K562 (cell line): ENCODE data around the gene ACTL9. TPM values are rescaled to one million over a fixed set of nuclear protein-coding genes. Genes with fewer than 3 reads are reported as not detected.
"Not testable (repeated sequence)": the region's sequence is repeated elsewhere in the genome, so short reads cannot be mapped to it uniquely, and the experiment has no call there.

Experiments used
- ATAC-seq: fragments of 200-7000 bp; cut with Tn5 transposase; 3 replicates; pipeline ENCODE4 v1.9.1; 2020; ENCODE audit warnings: moderate library complexity
- BruUV-seq: library from RNA; stranded (reverse); fragments of 400-500 nt; replicated peaks from 2 replicates; lab custom pipeline; 2021; lab: Mats Ljungman, UMichigan
- CTCF ChIA-PET: fragments of 300-600 bp; formaldehyde crosslinking; extraction: SDS; loops from one replicate; lab custom pipeline; 2021; ENCODE audit warnings: low intra/inter-chr PET ratio; lab: Yijun Ruan, JAX
- POLR2A ChIA-PET: fragments of 300-600, 350-650 bp; sonication (Branson Sonifier 250); formaldehyde crosslinking; extraction: SDS; loops from one replicate; lab custom pipeline; 2021; ENCODE audit warnings: antibody characterized with exemption, inconsistent platforms; lab: Yijun Ruan, JAX
- DNase-seq, 4 experiments: peaks; one replicate each; pipeline versions ENCODE4 v3.0.0 to v3.0.0-alpha.2; 2011 to 2018; ENCODE audit warnings: low spot score in 3 of 4, mixed read lengths in 3 of 4; ENCODE audit errors: extremely low read depth in 1 of 4
- FAIRE-seq: peaks from 2 replicates; lab custom pipeline; 2011; peaks lifted over from hg19 to GRCh38; lab: Jason Lieb, UNC
- H2AFZ ChIP-seq: 2 replicates; pipeline ENCODE4 v1.6.0; 2011; ENCODE audit warnings: low read depth, low read length, control low read depth, inconsistent platforms
- H3K27ac ChIP-seq: fragments of 200-600 bp; 3 replicates; pipeline ENCODE4 v1.8.0; 2011; ENCODE audit warnings: low read depth, mild to moderate bottlenecking, control low read depth, inconsistent platforms, low read length, moderate library complexity, mixed read lengths; ENCODE audit errors: extremely low read depth
- H3K27me3 ChIP-seq, 2 experiments: fragments of 300-600 bp in 1 of 2; 2 replicates in 1 of 2; 3 replicates in 1 of 2; pipeline versions ENCODE4 v1.6.0 to v1.8.0; 2011; ENCODE audit warnings: inconsistent platforms in 2 of 2, low read length in 2 of 2, mild to moderate bottlenecking in 1 of 2, mixed read lengths in 1 of 2, moderate library complexity in 1 of 2; ENCODE audit not compliant: control insufficient read depth in 2 of 2, insufficient read depth in 2 of 2
- H3K36me3 ChIP-seq: fragments of 300-600 bp; 3 replicates; pipeline ENCODE4 v1.8.0; 2011; ENCODE audit warnings: mild to moderate bottlenecking, low read length, inconsistent platforms; ENCODE audit not compliant: control insufficient read depth, insufficient read depth
- H3K4me1 ChIP-seq, 2 experiments: fragments of 200-600 bp in 1 of 2; replicated peaks in 1 of 2; 2 replicates in 1 of 2; 3 replicates in 1 of 2; pipeline versions ENCODE4 v1.5.1 to v1.8.0; 2011; ENCODE audit warnings: inconsistent platforms in 2 of 2, low read length in 2 of 2, mild to moderate bottlenecking in 1 of 2, mixed read lengths in 1 of 2, moderate library complexity in 1 of 2; ENCODE audit not compliant: control insufficient read depth in 2 of 2, insufficient read depth in 2 of 2
- H3K4me2 ChIP-seq: 2 replicates; pipeline ENCODE4 v1.6.1; 2011; ENCODE audit warnings: low read length, control low read depth, inconsistent platforms, mixed read lengths; ENCODE audit not compliant: insufficient read depth
- H3K4me3 ChIP-seq: fragments of 200-600 bp; sonication (generic), shearing (Covaris generic); 2 replicates; pipeline ENCODE4 v1.5.1; 2016; ENCODE audit warnings: control low read depth, inconsistent platforms
- H3K79me2 ChIP-seq: fragments of 200-600 bp; 3 replicates; pipeline ENCODE4 v1.8.0; 2011; ENCODE audit warnings: low read length, inconsistent platforms; ENCODE audit not compliant: control insufficient read depth, insufficient read depth
- H3K9ac ChIP-seq, 2 experiments: 2 replicates each; pipeline versions ENCODE4 v1.6.0 to v1.6.1; 2011; ENCODE audit warnings: low read depth in 2 of 2, low read length in 2 of 2, control low read depth in 1 of 2, inconsistent platforms in 1 of 2, mild to moderate bottlenecking in 1 of 2, mixed read lengths in 1 of 2; ENCODE audit not compliant: insufficient read depth in 1 of 2
- H3K9me1 ChIP-seq: one replicate; pipeline ENCODE4 v1.6.0; 2011; ENCODE audit warnings: inconsistent platforms, mild to moderate bottlenecking, low read length, moderate library complexity; ENCODE audit not compliant: control insufficient read depth, insufficient read depth
- H3K9me3 ChIP-seq: replicated peaks from 2 replicates; pipeline ENCODE4 v1.5.1; 2011; ENCODE audit warnings: low read depth, low read length, inconsistent platforms; ENCODE audit not compliant: control insufficient read depth, insufficient read depth
- H4K20me1 ChIP-seq: replicated peaks from 2 replicates; pipeline ENCODE4 v1.6.1; 2011; ENCODE audit warnings: low read length, inconsistent platforms, mixed read lengths; ENCODE audit not compliant: control insufficient read depth, insufficient read depth
- PBX2 ChIP-seq, 2 experiments: IDR thresholded peaks in 1 of 2; conservative IDR thresholded peaks in 1 of 2; 2 replicates each; pipeline ENCODE4 v1.6.1; 2016; ENCODE audit warnings: low read depth in 2 of 2, mild to moderate bottlenecking in 1 of 2, missing compliant biosample characterization in 1 of 2, missing genetic modification characterization in 1 of 2, moderate library complexity in 1 of 2
- ZNF586 ChIP-seq: fragments of 450-650 bp; formaldehyde crosslinking; conservative IDR thresholded peaks from 2 replicates; pipeline ENCODE4 v1.4.0; 2020; ENCODE audit warnings: mild to moderate bottlenecking, moderate library complexity
- WGBS: fragments of 100-300 bp; shearing (Covaris generic); methylation state at CpG from one replicate; pipeline ENCODE4 v1.1.6; 2016; ENCODE audit warnings: low coverage, mixed read lengths; ENCODE audit not compliant: insufficient coverage; ENCODE audit errors: missing lambda C conversion rate; 5-methylcytosine and 5-hydroxymethylcytosine counted together
- in situ Hi-C: fragments of 300-500 bp; cut with MboI; formaldehyde crosslinking; loops from 4 replicates; pipeline ENCODE4 v1.15.0; 2018; ENCODE audit warnings: inconsistent platforms, mixed read lengths
- intact Hi-C: fragments of 100-400 bp; cut with micrococcal nuclease; formaldehyde crosslinking; loops from 2 replicates; pipeline ENCODE4 v1.14.2; 2022
- polyA plus RNA-seq, 8 experiments: library from polyadenylated mRNA; depleted of rRNA in 4 of 8; stranded (reverse) in 5 of 8; unstranded in 3 of 8; fragments of >200 nt; fragmentation: Nextera tagmentation in 2 of 8; fragmentation: Illumina TruSeq in 1 of 8; extraction: Ambion mirVana in 2 of 8; extraction: Trizol in 1 of 8; gene quantifications; 2 replicates each; pipeline versions ENCODE4 v1.2.1 to v1.2.3, GENCODE V29; 2011 to 2014; ENCODE audit warnings: inconsistent platforms in 1 of 8, missing spikeins in 1 of 8
- total RNA-seq, 7 experiments: library from RNA; depleted of rRNA in 6 of 7; stranded (reverse); fragments of >200 nt in 6 of 7; fragmentation: Illumina TruSeq in 2 of 7; extraction: Trizol in 2 of 7; gene quantifications; 2 replicates each; pipeline versions ENCODE4 v1.2.1 to v1.2.3, GENCODE V29; 2011 to 2021; ENCODE audit warnings: low replicate concordance in 1 of 7

ACTL9 gene
- total and polyA plus RNA-seq, 9 of the 15 experiments (the other 6 are each of a cell fraction or from before 2014, with no cell fraction given): not detected

- TF ChIP-seq PBX2 (CRISPR knock-in tag; IDR thresholded peaks at IDR 0.05; ENCODE audit: low read depth) (no peak), PBX2 (tag; conservative IDR thresholded peaks at IDR 0.05; ENCODE audit: low read depth) (no peak), ZNF586 (no peak)
These were observed at the start of gene ACTL9 (continued) for GRCh38 chr19:8698433-8699063.

- intact Hi-C loops, BruUV-seq: not testable (repeated sequence)
These were observed 40.9 kb upstream of the ACTL9 start for GRCh38 chr19:8739291-8740065.

More at GRCh38 chr19:8739291-8740065, 40.9 kb upstream of the ACTL9 start:
- H3K4me3 ChIP-seq, H3K9ac ChIP-seq, H4K20me1 ChIP-seq, FAIRE-seq, H3K4me1 ChIP-seq, CTCF ChIA-PET, H3K4me2 ChIP-seq, H2AFZ ChIP-seq, H3K27ac ChIP-seq, H3K9me1 ChIP-seq, POLR2A ChIA-PET, ATAC-seq, DNase-seq, H3K9me3 ChIP-seq, H3K27me3 ChIP-seq, H3K79me2 ChIP-seq, H3K36me3 ChIP-seq: not testable (repeated sequence)
- in situ Hi-C loops: loop anchor here (10.0 kb wide), 1 partner anchor 45 kb away; no protein-coding TSS in a partner anchor
- WGBS: 0% methylated on average over 1 of the region's 55 CpGs
